Prostate gland (tissue), 2 donors: ENCODE data around the gene CHST8. TPM values are rescaled to one million over a fixed set of nuclear protein-coding genes. Genes with fewer than 3 reads are reported as not detected.

ENCODE experiments used
- DNase-seq: peaks from one replicate; pipeline ENCODE4 v3.0.0-alpha.2; 2019; ENCODE audit warnings: low spot score
- H3K27ac ChIP-seq, 2 donors: fragments of 200-600 bp; sonication (generic); 2 replicates each; pipeline ENCODE4 v1.5.1; 2017 to 2019
- H3K27me3 ChIP-seq: fragments of 200-600 bp; sonication (generic); replicated peaks from 2 replicates; pipeline ENCODE4 v1.5.1; 2019; ENCODE audit not compliant: insufficient read depth
- H3K36me3 ChIP-seq, 2 donors: fragments of 200-600 bp; sonication (generic); 1 replicate in 1 of 2; 2 replicates in 1 of 2; pipeline versions ENCODE4 v1.5.1 to v1.8.1; 2017 to 2019
- H3K4me1 ChIP-seq: fragments of 200-600 bp; sonication (generic); replicated peaks from 2 replicates; pipeline ENCODE4 v1.5.1; 2019
- H3K4me3 ChIP-seq, 2 donors: fragments of 200-600 bp; sonication (generic); 2 replicates each; pipeline ENCODE4 v1.5.1; 2017 to 2019
- H3K9me3 ChIP-seq: fragments of 200-600 bp; sonication (generic); 2 replicates; pipeline ENCODE4 v1.5.1; 2017
- CTCF ChIP-seq, 4 experiments: fragments of 200-600 bp in 2 of 4; fragments of 450-650 bp in 2 of 4; sonication (generic) in 2 of 4; IDR thresholded peaks; 1 replicate in 3 of 4; 2 replicates in 1 of 4; pipeline ENCODE4 v1.5.1; 2016 to 2019; ENCODE audit warnings: antibody characterized with exemption in 4 of 4, mild to moderate bottlenecking in 2 of 4, moderate library complexity in 2 of 4
- POLR2A ChIP-seq: fragments of 450-650 bp; IDR thresholded peaks from one replicate; pipeline ENCODE4 v1.6.1; 2016; ENCODE audit warnings: antibody characterized with exemption, mild to moderate bottlenecking
- POLR2AphosphoS5 ChIP-seq: sonication (generic); formaldehyde crosslinking; IDR thresholded peaks from one replicate; pipeline ENCODE4 v1.6.1; 2017; ENCODE audit warnings: antibody characterized with exemption
- WGBS: methylation state at CpG from one replicate; pipeline ENCODE4 v1.1.5; 2018; 5-methylcytosine and 5-hydroxymethylcytosine counted together
- intact Hi-C: fragments of 100-400 bp; cut with DNase I; formaldehyde crosslinking; loops from one replicate; pipeline ENCODE4 v1.14.2; 2022
- total RNA-seq, 2 donors: library from RNA; depleted of rRNA; stranded (reverse); fragments of >200 nt; gene quantifications; one replicate each; pipeline ENCODE4 v1.1.0, GENCODE V29; 2016

Gene CHST8
- total RNA-seq, 2 donors from 2014 or later = 1.3 to 2.7 TPM

- H3K36me3 ChIP-seq = no peaks in the 10 kb centered on the region
- DNase-seq = no peak
- intact Hi-C loops = no loop called here
- no peaks in the 10 kb centered on the region for H3K4me1 ChIP-seq
- H3K27ac ChIP-seq = no peak overlapping the region
- H3K4me3 ChIP-seq = no peak overlapping the region
- H3K27me3 ChIP-seq = peaks cover 3% of the 10 kb centered on the region
- WGBS = 58% methylated on average over 10 of the region's 10 CpGs
- no peaks in the 10 kb centered on the region for H3K9me3 ChIP-seq
- no peak for TF ChIP-seq CTCF (IDR thresholded peaks at IDR 0.05)
- no peak for TF ChIP-seq POLR2AphosphoS5
- TF ChIP-seq POLR2A = no peak
These were observed 53.0 kb downstream of the CHST8 start for GRCh38 chr19:33674626-33675367.

GRCh38 chr19:33675501-33676124, 53.9 kb downstream of the CHST8 start:
- H3K36me3 ChIP-seq = no peaks in the 10 kb centered on the region
- intact Hi-C loops = no loop called here
- no peak overlapping the region for H3K4me3 ChIP-seq
- no peak for DNase-seq
- no peaks in the 10 kb centered on the region for H3K4me1 ChIP-seq
- no peak for TF ChIP-seq POLR2A
- TF ChIP-seq POLR2AphosphoS5 = no peak
- no peak for TF ChIP-seq CTCF (IDR thresholded peaks at IDR 0.05)
- WGBS = 69% methylated on average over 7 of the region's 7 CpGs
- H3K27me3 ChIP-seq = peaks cover 3% of the 10 kb centered on the region
- no peak overlapping the region for H3K27ac ChIP-seq
- H3K9me3 ChIP-seq = no peaks in the 10 kb centered on the region

GRCh38 chr19:33676999-33677665, 55.4 kb downstream of the CHST8 start:
- no peak for TF ChIP-seq POLR2AphosphoS5
- no peak for TF ChIP-seq POLR2A
- TF ChIP-seq CTCF (IDR thresholded peaks at IDR 0.05) = no peak

GRCh38 chr19:33677745-33678426, 56.1 kb downstream of the CHST8 start:
- H3K4me1 ChIP-seq = no peaks in the 10 kb centered on the region
- intact Hi-C loops = no loop called here
- H3K36me3 ChIP-seq = no peaks in the 10 kb centered on the region
- DNase-seq = no peak
- H3K27me3 ChIP-seq = peaks cover 3% of the 10 kb centered on the region
- 48% methylated on average over 5 of the region's 5 CpGs for WGBS
- H3K4me3 ChIP-seq = no peak overlapping the region
- no peak for TF ChIP-seq CTCF (IDR thresholded peaks at IDR 0.05)
- TF ChIP-seq POLR2A = no peak
- TF ChIP-seq POLR2AphosphoS5 = no peak
- no peaks in the 10 kb centered on the region for H3K9me3 ChIP-seq
- H3K27ac ChIP-seq = no peak overlapping the region

More at GRCh38 chr19:33676999-33677665, 55.4 kb downstream of the CHST8 start:
- H3K27me3 ChIP-seq = peaks cover 3% of the 10 kb centered on the region
- intact Hi-C loops = no loop called here
- no peak overlapping the region for H3K27ac ChIP-seq
- no peak overlapping the region for H3K4me3 ChIP-seq
- DNase-seq = no peak
- no peaks in the 10 kb centered on the region for H3K36me3 ChIP-seq
- no peaks in the 10 kb centered on the region for H3K4me1 ChIP-seq
- WGBS = 41% methylated on average over 7 of the region's 7 CpGs
- H3K9me3 ChIP-seq = no peaks in the 10 kb centered on the region
